CD1c-positive myeloid dendritic cell (primary cell): Measurements from ENCODE around the gene SPART.
A peak's percentile ranks its signal among the peaks of the same experiment; 100 is the strongest.
"Not testable (repeated sequence)": the region's sequence is repeated elsewhere in the genome, so short reads cannot be mapped to it uniquely, and the experiment has no call there.

Experiments used
- DNase-seq: peaks from one replicate; pipeline ENCODE4 v3.0.0-alpha.2; 2016; ENCODE audit errors: extremely low spot score

SPART gene

DNA sequence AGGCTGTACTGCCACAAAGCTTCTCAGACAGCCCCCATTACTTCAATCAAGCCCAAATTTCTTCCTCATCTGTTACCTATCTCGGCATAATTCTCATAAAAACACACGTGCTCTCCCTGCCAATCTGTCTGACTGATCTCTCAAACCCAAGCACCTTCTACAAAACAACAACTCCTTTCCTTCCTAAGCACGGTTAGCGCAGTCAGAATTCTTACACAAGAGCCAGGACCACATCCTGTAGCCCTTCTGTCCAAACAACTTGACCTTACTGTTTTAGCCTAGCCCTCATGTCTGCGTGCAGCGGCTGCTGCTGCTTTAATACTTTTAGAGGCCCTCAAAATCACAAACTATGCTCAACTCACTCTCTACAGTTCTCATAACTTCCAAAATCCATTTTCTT, 26.4 kb downstream of the SPART start:
- DNase-seq, result not testable (repeated sequence)

DNA sequence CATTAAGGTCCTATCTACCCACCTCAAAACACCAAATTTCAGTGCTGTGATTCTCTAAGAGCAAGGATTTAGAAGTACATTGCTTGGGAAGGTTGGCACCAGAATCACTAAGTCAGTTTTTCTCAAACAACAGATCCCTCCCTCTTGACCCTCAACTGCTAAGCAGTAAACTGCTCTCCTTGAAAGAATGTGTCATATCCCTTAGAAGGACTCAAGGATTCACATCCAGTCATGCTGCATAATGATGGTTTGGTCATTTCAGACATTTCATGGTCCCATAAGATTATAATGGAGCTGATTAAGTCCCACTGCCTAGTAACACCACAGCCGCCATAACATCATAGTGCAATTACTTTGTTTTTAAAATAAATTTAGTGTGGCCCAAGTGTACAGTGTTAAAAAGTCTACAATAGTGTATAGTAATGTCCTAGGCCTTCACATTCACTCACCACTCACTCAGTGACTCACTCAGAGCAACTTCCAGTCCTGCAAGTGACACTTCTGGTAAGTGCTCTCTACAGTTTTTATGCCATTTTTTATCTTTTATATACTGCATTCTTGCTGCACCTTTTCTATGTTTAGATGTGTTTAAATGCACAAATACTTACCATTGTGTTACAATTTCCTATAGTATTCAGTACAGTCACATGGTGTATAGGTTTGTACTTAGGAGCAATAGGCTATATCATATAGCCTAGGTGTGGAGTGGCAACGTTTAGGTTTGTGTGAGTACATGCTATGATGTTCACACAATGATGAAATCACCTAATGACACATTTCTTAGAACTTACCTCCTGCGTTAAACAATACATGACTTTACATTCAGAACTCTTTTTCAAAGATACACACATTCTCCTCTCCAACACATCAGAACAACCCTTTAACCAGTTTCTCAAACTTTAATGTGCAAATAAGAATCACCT, 32.9 kb downstream of the SPART start:
- DNase-seq, result no peak

DNA sequence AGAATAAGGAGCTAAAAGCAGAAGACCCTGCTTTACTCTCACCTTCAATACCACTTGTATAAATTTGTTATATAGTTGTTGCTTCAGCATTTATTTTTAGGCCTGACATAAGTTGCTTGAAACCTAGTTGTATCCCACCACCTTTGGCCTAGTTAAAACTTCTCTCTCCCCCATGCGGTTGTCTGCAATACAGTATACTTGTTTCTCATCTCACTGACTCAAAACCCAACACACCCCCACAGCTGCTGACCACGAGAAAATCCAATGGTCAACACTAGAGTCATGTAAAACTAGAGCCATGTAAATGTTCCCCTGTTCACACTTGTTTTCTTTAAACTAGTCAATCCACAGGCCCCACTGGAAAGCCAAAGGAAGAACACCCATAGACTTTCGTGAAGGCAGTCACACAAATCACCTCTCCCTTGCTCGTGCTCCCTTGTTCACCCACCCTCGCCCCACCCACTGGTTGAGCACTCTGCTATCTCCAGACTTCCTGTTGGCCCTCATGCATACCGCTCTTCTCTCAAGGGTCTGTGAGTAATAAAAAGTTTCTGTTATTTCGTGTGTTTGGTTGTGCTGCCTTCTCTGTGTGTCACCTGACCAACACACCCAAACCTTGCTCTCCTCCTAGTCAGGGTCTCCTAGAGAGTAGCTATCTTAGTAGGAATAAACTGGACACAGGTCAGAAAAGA, 35.6 kb downstream of the SPART start:
- peak; percentile 2 for DNase-seq

DNA sequence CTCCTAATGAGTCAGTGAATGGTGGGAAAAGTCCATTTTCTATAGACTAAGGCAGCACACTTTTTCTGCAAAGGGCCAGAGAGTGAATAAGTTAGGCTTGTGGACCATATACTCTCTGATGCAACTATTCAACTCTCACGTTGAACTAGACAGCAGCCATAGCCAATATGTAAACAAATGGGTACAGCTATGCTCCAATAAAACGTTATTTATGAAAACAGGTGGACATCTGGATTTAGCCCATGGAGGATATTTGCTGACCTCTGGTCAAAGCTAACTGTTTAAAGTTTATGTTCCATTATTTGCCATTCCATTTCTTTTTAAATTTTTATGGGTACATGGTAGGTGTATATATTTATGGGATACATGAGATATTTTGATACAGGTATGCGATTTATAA, 43.9 kb downstream of the SPART start:
- DNase-seq, result no peak

DNA sequence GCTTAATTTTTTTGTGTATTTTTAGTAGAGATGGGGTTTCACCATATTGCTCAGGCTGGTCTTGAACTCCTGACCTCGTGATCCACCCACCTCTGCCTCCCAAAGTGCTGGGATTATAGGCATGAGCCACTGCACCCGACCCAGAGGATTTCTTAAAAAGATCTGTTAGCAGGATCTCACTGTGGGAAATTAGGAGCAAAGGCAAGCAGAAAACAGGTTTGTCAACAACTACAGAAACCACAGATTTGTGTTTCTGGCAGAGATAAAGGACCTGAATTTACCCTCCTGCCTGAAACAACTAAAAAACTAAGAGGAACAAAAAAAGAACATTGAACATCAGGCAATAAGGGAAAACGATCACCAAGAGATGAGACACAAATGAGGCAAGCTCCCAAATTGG, 46.7 kb downstream of the SPART start:
- DNase-seq, result not testable (repeated sequence)

DNA sequence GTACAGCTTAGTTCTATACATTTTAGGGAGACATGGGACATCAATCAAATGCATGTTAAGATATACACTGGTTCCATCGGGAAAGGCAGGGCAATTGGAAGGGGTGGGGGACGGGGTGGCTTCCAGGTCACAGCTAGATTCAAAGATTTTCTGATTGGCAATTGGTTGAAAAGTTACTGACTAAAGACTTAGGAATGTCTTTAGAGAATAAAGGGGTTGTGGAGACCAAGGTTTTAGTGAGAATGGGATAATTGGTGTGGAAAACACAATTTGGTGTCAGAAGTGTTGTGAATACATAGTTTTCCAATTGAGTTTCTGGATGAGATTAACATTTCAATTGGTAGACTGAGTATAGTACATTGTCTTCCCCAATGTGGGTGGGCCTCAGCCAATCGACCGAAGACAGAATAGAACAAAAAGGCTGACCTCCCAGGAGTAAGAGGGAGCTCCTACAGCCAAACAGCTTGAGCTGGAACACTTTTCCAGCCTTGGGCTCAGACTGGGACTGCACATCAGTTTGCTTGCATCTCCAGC, 47.6 kb downstream of the SPART start:
- no peak for DNase-seq

DNA sequence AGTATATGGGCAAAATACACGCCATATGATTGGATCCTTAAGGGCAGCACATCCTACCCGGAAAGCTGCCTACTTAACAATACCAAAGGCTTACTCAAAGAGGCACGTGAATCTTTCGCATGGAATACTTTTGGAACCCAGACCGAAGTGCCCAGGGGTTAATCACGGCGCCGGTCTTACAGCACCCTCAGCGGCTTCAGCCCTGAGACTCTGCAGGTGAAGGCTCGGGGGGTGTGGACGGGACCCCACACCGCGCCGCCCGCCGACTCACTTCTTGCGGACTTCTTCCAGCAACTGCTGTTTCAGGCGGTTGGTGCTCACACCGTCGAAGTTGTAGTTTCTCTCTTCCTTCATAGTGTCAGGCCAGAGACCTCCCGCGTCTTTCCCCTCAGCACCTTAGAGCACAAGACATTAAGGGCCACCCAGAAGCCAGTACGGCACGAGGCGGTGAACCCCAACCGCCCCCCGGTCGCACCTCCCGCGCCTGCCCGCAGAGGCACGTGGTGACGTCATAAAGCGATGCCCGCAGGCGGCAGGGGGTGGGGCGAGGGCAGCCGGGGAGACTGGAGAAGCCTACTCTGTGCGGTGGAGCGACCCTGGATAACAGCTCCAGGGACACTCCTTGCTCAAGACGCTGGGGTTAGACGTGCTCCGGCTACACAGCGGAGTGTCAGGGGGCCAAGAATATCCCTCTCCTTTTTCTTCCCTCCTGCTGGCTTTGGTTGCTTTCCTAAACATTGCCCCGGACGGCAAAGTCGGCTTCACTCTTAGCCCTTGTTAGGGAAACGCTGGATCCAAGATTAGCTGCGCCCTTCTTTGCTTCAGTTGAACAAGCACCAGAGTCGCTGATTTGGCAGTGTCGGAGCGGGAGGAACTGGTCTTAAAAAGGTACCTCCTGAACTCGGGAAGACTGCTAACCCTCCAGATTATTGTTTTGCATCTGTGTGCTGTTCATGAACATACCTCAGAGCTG, 48.5 kb downstream of the SPART start, which contains the start of gene CCDC169:
Gene CCDC169 (minus strand): TSS at position 449 of the 973 bp plus-strand sequence. CDS start 95 bp downstream, at position 354.
- peak; percentile 64 for DNase-seq

DNA sequence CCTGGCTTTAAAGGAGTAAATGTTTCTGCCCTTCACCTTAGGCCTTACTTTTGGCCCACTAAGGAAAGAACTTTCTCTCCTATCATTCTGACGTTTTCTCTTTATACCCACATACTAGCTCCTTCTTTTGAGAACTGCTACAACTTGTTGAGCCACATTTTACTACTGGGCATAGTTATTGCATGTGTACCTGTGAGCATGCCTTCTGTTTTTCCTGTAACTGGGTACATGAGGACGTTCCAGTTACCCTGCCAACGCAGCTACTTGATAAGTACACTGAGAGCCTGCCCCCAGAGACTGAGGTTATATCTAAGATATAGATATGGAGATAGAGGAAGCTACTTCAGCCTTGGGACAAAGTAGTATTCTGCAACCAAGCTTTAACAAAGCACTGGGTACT, 52.1 kb downstream of the SPART start:
- no peak for DNase-seq

DNA sequence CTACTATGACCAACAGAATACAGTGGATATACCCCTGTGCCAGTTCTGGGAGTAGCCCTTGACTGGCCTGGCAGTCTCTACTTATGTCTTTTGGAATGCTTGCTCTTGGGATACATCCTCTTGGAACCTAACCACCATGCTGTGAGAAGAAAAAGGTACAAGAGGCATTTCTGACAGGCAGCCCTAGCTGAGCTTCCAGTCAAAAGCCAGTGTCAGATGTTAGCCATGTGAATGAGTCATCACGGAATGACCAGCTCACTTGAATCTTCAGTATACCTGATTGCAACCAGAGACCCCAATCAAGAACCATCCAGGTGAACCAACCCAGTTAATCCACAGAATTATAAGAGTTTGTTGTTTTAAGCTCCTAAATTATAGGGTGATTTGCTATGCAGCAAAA, 52.7 kb downstream of the SPART start:
- no peak for DNase-seq

DNA sequence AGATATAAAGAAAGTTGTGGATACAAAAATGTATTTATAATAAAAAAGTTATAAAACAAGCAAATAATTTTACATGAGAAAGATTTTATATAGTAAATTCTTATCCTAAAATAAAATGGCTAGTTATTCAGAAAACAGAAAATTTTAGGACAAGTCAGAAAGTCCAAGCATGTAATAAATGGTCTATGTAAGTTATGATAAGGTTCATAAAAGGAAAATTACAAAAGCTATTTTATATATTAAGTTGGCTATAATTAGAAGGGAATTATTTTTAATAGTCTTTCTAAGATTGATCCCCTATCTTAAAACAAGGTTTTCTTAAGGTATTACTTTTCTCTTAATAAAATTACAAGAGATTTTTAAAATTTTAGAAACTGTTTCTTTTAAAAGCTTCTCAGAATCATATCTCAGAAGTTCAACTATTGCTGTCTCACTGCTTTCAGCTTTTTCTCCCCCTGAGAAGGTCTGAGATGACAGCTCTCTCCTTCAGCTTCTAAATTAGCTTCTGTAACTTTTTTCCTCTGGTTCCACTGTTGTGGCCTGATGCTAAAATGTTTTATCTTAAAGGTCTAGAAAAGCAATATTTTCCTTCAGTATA, 57.3 kb downstream of the SPART start:
- no peak for DNase-seq

DNA sequence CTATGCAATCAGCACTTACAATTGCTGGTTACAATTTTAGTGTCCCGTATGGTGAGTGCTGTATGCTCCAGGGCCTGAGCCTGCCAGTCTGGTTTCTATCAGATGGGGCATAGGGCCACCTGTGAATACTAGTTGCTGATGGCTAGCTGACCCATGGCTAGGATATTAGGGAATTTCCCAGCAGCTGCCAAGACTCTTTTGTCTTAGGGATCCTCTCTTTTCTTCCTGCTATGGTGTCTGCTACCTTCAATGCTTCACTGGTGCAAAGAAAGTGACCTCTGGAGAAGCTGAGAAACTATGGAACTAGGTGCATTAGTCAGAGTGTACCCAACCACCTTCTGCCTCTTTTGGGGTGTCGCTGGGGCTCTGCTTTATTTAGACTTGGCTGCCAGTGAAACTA, 60.2 kb downstream of the SPART start:
- no peak for DNase-seq

DNA sequence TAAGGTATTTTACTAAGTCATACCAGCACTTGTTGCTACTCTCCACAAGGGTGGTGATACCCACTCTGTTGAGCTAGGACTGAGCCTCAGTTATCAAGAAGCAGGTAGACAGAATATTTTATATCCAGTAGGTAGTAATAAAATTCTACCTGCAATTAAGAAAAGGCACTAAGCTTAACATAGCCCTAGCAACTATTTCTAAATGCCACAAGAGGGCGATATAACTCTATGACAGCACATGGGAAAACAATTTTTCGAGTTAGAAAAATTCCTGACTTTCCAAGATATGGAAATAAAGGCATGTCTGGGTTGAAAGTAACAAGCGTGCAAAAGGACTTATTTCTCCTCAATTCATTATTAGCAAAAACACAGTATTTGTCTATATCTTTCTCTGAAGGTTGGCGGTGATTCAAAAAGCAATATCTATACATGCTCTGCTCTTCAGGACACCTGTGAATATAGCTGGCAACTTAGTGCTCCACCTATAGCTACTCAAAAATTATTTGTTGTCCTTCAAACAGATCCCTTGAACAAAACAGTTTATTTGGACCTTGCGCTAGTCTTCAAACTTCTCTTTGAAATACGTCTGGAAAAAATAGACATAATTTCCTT, 63.3 kb downstream of the SPART start:
- peak; percentile 51 for DNase-seq

DNA sequence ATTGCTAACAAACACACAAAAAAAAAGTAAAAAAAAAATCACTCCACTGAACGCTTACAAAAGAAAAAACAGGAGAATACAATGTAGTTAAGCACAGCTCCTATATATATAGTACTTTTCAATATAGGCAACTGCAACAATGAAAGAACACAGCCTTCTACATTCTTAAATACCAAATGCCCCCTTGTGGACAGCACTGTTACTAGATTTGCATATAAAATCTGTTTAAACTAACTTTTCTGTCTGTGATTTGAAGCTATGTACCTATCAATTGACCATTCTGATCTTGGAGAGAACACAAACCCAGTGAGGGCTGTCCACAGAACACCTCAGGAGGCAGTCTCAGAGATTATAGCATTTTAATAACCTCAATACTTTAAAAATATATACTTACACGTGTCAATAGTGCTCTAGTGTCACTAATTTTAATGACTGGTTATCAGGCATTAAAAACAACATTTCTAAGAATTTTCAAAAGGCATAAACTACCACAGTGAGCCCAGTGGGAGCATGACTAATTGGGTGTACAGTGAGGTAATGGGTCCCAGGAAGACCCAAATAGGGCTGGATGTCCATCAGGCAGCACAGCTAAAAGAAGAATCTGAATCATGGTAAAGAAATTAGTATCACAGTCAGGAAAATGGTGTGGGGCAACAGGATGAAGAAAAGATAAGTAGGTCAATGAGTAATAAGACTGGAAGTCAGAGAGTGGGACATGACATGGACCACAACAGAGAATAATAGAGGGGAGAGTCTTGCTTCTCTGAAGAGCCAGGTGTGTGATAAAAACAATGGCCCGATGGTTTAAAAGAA, 70.8 kb downstream of the SPART start:
- DNase-seq, result peak; percentile 58

DNA sequence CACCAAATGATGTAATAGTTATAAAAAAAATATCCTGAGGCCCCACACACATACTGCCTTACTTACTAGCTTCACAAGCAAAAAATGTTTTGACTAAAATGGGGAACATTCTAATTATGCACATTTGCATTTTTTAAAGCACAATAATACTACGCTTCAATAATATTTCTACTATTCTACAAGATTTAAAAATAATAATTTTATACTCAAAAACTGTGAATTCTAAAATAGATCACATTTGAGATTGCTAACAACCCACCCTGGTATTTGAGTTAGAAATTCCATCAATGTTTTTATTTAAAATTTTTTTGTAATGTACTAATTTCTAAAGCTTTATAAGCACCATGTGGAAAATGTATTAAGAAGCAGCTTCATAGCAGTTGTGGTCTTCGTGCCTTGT, 72.8 kb downstream of the SPART start:
- no peak for DNase-seq

DNA sequence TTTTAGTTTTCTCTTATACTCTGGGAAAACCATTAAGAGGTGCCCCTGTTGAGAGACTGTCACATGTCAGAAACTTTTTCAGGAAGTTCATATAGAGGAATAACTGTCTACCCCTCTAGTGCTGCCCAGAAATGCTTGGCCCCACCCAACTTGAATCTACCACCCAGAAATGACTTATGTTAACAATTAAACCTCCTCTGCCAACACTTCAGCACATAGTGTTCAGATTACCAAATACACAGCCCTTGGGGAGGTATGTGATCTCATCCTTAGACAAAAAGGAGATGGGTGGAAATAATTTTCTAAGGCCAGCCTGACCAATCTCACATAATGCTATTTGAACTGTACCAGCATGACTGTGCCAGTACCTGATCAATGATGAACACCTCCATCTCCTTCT, 84.2 kb downstream of the SPART start:
- DNase-seq, result no peak

DNA sequence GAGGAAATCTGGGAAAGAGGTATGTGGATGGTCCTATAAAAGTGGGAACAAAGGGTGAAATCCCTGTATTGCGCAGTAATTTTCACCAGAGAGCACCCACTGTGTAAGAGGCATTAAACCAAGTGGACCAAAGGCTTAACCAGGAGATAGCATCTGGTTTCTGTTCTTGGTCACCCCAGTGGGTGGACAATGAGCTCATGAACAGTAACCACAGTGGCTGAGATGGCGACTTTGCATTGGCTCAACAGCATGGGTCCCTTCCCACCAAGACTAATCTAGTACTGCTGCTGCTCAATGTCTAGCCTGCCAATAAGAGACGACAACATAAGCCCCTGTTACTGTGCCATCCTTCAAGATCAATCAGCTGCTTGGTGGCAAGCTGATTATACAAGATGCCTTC, 85.2 kb downstream of the SPART start:
- DNase-seq, result no peak

DNA sequence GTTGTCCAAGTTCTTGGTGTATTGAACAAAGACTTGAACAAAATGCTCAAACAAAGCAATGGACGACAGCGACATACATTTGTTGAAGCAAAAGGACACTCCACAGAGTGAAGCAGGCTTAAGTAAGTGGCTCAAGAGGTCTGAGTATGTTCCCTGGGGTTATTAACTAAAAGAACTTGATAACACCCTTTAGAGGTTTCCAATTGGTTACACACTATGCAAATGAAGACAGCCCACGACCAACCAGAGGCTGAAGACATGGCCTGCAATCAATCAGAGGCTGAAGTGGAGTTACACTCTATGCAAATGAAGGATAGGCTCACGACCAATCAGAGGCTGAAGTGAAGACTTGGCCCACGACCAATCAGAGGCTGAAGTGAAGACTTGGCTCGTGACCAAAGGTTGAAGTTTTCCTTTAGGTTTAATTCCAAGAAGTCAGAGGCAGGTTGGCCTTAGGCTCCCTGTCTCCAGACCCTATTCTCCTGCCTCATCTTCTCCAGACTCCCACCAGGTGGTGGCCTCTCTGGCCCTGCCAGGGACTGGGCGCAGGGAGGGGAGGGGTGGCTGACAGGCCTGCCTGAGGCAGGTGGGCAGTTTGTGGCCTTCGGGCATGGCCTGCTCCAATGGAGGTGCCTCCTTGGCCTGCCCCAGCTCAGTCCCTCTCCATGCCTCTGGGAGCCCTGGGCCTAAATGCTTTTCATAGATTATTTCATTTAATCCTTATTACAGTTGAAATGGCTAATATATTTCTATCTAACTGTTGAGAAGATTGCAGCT, 86.6 kb downstream of the SPART start:
- DNase-seq, result no peak

DNA sequence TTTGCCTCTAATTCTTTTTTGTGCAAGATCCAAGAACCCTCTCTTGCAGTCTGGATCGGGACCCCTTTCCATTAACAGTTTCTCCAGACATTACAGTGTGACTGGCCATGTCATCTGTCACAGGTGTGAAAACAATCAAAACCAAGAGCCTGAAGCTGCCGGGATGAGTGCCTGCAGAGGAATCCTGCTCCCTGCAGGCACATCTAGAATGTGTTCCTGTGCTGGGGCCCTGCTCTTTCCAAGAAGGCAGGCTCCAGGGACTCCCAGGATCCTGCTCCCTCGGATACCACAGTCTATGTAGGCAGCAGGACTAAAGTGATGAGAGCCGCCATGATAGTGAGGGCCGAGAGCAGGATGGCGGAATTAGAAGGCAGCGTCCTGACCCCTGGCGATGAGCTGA, 87.4 kb downstream of the SPART start:
- DNase-seq, result no peak
